ENCODE results near the gene SEC31A. TPM values are rescaled to one million over a fixed set of nuclear protein-coding genes. Genes with fewer than 3 reads are reported as not detected.

SEC31A gene
- total RNA-seq, 1 experiment from 2014 or later = 128 TPM

DNA sequence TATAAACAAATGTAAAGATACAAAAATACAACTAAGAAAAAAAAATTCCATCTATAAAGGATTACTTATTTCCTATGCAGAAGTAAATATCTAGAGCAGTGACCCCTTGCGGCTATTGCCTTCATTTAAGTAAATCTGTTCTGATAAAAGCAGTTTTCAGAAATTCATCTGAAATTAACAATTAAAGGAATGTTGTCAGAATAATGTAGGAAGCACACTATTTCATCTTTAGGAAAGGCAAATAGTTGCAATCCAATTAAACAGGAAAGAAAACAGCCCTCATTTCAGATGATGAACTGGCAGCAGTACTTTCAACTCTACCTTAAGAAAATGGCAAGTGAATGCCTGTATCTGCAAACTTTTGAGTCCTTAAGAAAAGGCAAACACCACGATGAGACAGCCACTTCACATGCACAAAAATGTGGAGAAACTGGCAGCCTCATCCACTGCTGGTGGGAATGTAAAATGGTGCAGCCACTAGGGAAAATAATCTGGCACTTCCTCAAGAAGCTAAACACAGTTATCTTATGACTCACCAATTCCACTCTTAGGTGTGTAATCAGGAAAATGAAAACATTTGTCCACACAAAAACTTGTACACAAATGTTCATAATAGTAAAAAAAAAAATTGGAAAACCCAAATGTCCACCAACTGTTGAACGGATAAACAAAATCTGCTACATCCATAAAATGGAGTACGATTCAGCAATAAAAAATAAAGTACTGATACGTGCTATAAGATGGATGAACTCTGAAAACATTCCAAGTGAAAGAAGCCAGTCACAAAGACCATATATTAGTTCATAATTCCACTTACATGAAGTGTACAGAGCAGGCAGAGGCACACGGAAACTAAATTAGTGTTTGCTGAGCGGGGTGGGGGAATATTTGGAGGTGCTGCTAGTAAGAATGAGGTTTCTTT is 7.6 kb upstream of the SEC31A start:
- Histone ChIP-seq H2AFZ (ENCODE audit: low read length) (no peak overlapping the region), H3K18ac (ENCODE audit: insufficient read length, low read depth, low read length) (no peak overlapping the region), H2BK20ac (ENCODE audit: low read depth, low read length, poor library complexity, severe bottlenecking) (no peak overlapping the region), H3K9ac (ENCODE audit: extremely low read depth, insufficient read length, low read length) (peak overlapping the region; percentile 97), H2BK5ac (ENCODE audit: insufficient read length, low read length) (no peak overlapping the region), H3K4ac (ENCODE audit: low read depth, low read length) (no peak overlapping the region), H3K79me2 (ENCODE audit: insufficient read depth, low read length) (peaks cover 24% of the 10 kb centered on the region; the same call in 1 of the 2 replicates), H4K20me1 (ENCODE audit: control insufficient read depth, insufficient read depth, insufficient read length) (no peaks in the 10 kb centered on the region), H2BK15ac (ENCODE audit: low read depth, low read length) (no peak overlapping the region), H3K23ac (ENCODE audit: insufficient read length, low read depth, low read length) (no peak overlapping the region), H2AK5ac (ENCODE audit: insufficient read length, low read length) (no peak overlapping the region), H4K5ac (ENCODE audit: insufficient read length, low read depth, low read length) (no peak overlapping the region), H3K27me3 (ENCODE audit: insufficient read depth, low read length) (no peaks in the 10 kb centered on the region), H2BK120ac (ENCODE audit: low read depth, low read length, poor library complexity, severe bottlenecking) (no peak overlapping the region), H4K8ac (replicated peaks; ENCODE audit: insufficient read length, low read depth, low read length) (no peak overlapping the region), H3T11ph (ENCODE audit: low read length) (no peak overlapping the region), H3K27ac (ENCODE audit: insufficient read length, low read depth, low read length) (no peak overlapping the region), H3K14ac (ENCODE audit: insufficient read depth, low read length) (no peak overlapping the region), H3K79me1 (ENCODE audit: insufficient read depth, low read depth, low read length, poor library complexity, severe bottlenecking) (no peaks in the 10 kb centered on the region), H3K56ac (ENCODE audit: insufficient read length, low read depth, low read length) (no peak overlapping the region), H3K23me2 (ENCODE audit: insufficient read length, low read depth, low read length, poor library complexity, severe bottlenecking) (peaks cover 10% of the 10 kb centered on the region), H3K4me1 (ENCODE audit: insufficient read depth, low read length) (no peaks in the 10 kb centered on the region), H2BK12ac (ENCODE audit: insufficient read length, low read depth, low read length) (no peak overlapping the region), H3K9me3 (ENCODE audit: control insufficient read depth, low read depth, low read length) (no peaks in the 10 kb centered on the region), H3K4me2 (ENCODE audit: insufficient read depth, insufficient read length, low read length) (peak overlapping the region; percentile 57), H4K91ac (ENCODE audit: insufficient read length, low read depth, low read length) (no peak overlapping the region)
- no CpG with 5 or more reads among the region's 7 CpGs for WGBS (ENCODE audit: extremely low coverage, insufficient read length, low lambda C conversion rate)
- peaks cover 23 to 24% of the 10 kb centered on the region in 2 experiments for H3K4me1 Mint-ChIP-seq
- peak; percentile 41; the same call in 2 of the 3 replicates for TF ChIP-seq CTCF (conservative IDR thresholded peaks at IDR 0.05)
- no peak overlapping the region for H3K27ac Mint-ChIP-seq
- no peak overlapping the region for H3K4me3 Mint-ChIP-seq
- no peak for DNase-seq
- no peaks in the 10 kb centered on the region for H3K27me3 Mint-ChIP-seq (ENCODE audit: low read depth)
- no peaks in the 10 kb centered on the region for H3K9me3 Mint-ChIP-seq
- H3K36me3 Mint-ChIP-seq (ENCODE audit: insufficient read depth in 1 of 3, low read depth in 3 of 3) = peaks cover 30 to 48% (median 31%) of the 10 kb centered on the region in 3 experiments

Data from H9 (cell line).